Measurements from ENCODE around the gene FAM83C. TPM values are rescaled to one million over a fixed set of nuclear protein-coding genes. Genes with fewer than 3 reads are reported as not detected.

Gene FAM83C
- total and polyA plus RNA-seq, 9 of the 15 experiments (the other 6 are each of a cell fraction or from before 2014, with no cell fraction given) = not detected

GRCh38 chr20:35295674-35296073, 3.4 kb upstream of the FAM83C start (continued):
- TF ChIP-seq U2AF1 (optimal IDR thresholded peaks at IDR 0.05; ENCODE audit: low read depth, low read length) = no peak
- no peak for TF ChIP-seq ZNF436 (CRISPR knock-in tag; IDR thresholded peaks at IDR 0.05)
- TF ChIP-seq SIN3A (IDR thresholded peaks at IDR 0.05; ENCODE audit: borderline replicate concordance in 2 of 2, control insufficient read depth in 1 of 2, low read depth in 2 of 2, low read length in 2 of 2) = no peak
- no peak for TF ChIP-seq HMGN3 (IDR thresholded peaks at IDR 0.05; ENCODE audit: borderline replicate concordance, extremely low read depth, insufficient read length, low read depth, low read length)

- H3K4me2 ChIP-seq (ENCODE audit: insufficient read depth, low read length) = no peak overlapping the region
- ChIA-PET POLR2A (interaction anchor here (0.7 kb wide), 1 partner anchor 137 kb away, joined by 4 read pairs; no protein-coding TSS in a partner anchor), CTCF (ENCODE audit: low intra/inter-chr PET ratio) (no interaction called here)
- H3K36me3 ChIP-seq (ENCODE audit: control insufficient read depth, insufficient read depth, low read length) = no peaks in the 10 kb centered on the region
- intact Hi-C loops (cut with micrococcal nuclease) = no loop called here
- H3K9ac ChIP-seq (ENCODE audit: insufficient read depth in 1 of 2, low read depth in 2 of 2, low read length in 2 of 2) = no peak overlapping the region
- H4K20me1 ChIP-seq (replicated peaks; ENCODE audit: control insufficient read depth, insufficient read depth, low read length) = 0 out of 2 replicates have a peak, but pooled peaks cover 4% of the 10 kb centered on the region
- 11% methylated on average over 8 of the region's 8 CpGs for WGBS (ENCODE audit: insufficient coverage, low coverage, missing lambda C conversion rate)
- H3K27me3 ChIP-seq (ENCODE audit: control insufficient read depth in 2 of 2, insufficient read depth in 2 of 2, low read length in 2 of 2) = peaks cover 31 to 60% of the 10 kb centered on the region in 2 experiments
- no peak for DNase-seq (ENCODE audit: extremely low read depth in 1 of 4, low spot score in 3 of 4)
- no peaks in the 10 kb centered on the region for H3K79me2 ChIP-seq (ENCODE audit: control insufficient read depth, insufficient read depth, low read length)
- peaks cover 3 to 19% of the 10 kb centered on the region in 2 experiments; a peak in 4 of 5 replicates for H3K4me1 ChIP-seq (replicated peaks in 1 of 2; ENCODE audit: control insufficient read depth in 2 of 2, insufficient read depth in 2 of 2, low read length in 2 of 2)
- no TSS peak for BruUV-seq (replicated peaks)
- H3K9me1 ChIP-seq (ENCODE audit: control insufficient read depth, insufficient read depth, low read length) = peaks cover 3% of the 10 kb centered on the region
- H3K27ac ChIP-seq (ENCODE audit: extremely low read depth, low read depth, low read length) = no peak overlapping the region
- FAIRE-seq = peak; percentile 26
- in situ Hi-C loops (cut with MboI) = no loop called here
- TF ChIP-seq RFX1 (IDR thresholded peaks at IDR 0.05) = no peak
- TF ChIP-seq, protein P1, sequence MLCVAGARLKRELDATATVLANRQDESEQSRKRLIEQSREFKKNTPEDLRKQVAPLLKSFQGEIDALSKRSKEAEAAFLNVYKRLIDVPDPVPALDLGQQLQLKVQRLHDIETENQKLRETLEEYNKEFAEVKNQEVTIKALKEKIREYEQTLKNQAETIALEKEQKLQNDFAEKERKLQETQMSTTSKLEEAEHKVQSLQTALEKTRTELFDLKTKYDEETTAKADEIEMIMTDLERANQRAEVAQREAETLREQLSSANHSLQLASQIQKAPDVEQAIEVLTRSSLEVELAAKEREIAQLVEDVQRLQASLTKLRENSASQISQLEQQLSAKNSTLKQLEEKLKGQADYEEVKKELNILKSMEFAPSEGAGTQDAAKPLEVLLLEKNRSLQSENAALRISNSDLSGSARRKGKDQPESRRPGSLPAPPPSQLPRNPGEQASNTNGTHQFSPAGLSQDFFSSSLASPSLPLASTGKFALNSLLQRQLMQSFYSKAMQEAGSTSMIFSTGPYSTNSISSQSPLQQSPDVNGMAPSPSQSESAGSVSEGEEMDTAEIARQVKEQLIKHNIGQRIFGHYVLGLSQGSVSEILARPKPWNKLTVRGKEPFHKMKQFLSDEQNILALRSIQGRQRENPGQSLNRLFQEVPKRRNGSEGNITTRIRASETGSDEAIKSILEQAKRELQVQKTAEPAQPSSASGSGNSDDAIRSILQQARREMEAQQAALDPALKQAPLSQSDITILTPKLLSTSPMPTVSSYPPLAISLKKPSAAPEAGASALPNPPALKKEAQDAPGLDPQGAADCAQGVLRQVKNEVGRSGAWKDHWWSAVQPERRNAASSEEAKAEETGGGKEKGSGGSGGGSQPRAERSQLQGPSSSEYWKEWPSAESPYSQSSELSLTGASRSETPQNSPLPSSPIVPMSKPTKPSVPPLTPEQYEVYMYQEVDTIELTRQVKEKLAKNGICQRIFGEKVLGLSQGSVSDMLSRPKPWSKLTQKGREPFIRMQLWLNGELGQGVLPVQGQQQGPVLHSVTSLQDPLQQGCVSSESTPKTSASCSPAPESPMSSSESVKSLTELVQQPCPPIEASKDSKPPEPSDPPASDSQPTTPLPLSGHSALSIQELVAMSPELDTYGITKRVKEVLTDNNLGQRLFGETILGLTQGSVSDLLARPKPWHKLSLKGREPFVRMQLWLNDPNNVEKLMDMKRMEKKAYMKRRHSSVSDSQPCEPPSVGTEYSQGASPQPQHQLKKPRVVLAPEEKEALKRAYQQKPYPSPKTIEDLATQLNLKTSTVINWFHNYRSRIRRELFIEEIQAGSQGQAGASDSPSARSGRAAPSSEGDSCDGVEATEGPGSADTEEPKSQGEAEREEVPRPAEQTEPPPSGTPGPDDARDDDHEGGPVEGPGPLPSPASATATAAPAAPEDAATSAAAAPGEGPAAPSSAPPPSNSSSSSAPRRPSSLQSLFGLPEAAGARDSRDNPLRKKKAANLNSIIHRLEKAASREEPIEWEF (CRISPR knock-in tag; IDR thresholded peaks at IDR 0.05) = no peak
- H3K9me3 ChIP-seq (replicated peaks; ENCODE audit: control insufficient read depth, insufficient read depth, low read depth, low read length) = no peaks in the 10 kb centered on the region
- no peak overlapping the region for H3K4me3 ChIP-seq
- ATAC-seq = no peak
- no peak overlapping the region for H2AFZ ChIP-seq (ENCODE audit: low read depth, low read length)
Observed at GRCh38 chr20:35295058-35295457, 2.8 kb upstream of the FAM83C start.
